ENCODE measurements around the gene RFT1.

- TF ChIP-seq, protein P1, sequence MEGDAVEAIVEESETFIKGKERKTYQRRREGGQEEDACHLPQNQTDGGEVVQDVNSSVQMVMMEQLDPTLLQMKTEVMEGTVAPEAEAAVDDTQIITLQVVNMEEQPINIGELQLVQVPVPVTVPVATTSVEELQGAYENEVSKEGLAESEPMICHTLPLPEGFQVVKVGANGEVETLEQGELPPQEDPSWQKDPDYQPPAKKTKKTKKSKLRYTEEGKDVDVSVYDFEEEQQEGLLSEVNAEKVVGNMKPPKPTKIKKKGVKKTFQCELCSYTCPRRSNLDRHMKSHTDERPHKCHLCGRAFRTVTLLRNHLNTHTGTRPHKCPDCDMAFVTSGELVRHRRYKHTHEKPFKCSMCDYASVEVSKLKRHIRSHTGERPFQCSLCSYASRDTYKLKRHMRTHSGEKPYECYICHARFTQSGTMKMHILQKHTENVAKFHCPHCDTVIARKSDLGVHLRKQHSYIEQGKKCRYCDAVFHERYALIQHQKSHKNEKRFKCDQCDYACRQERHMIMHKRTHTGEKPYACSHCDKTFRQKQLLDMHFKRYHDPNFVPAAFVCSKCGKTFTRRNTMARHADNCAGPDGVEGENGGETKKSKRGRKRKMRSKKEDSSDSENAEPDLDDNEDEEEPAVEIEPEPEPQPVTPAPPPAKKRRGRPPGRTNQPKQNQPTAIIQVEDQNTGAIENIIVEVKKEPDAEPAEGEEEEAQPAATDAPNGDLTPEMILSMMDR (IDR thresholded peaks at IDR 0.05), result no peak
- no peak for TF ChIP-seq POLR2A (IDR thresholded peaks at IDR 0.05)
- TF ChIP-seq EP300 (IDR thresholded peaks at IDR 0.05), result no peak
These were observed 64.3 kb downstream of the RFT1 start for GRCh38 chr3:53065841-53066480.
